Natural killer cell (primary cell): ENCODE results near the gene VN1R4. TPM values are rescaled to one million over a fixed set of nuclear protein-coding genes. Genes with fewer than 3 reads are reported as not detected.
"Not testable (repeated sequence)": the region's sequence is repeated elsewhere in the genome, so short reads cannot be mapped to it uniquely, and the experiment has no call there.

Experiments used
- ATAC-seq, 3 donors: fragments of 150-1000 bp in 2 of 3; fragments of 200-7000 bp in 1 of 3; cut with Tn5 transposase; 1 replicate in 1 of 3; 2 replicates in 2 of 3; pipeline ENCODE4 v1.10.0; 2021; ENCODE audit warnings: mild to moderate bottlenecking in 2 of 3, moderate library complexity in 2 of 3
- DNase-seq, 2 donors: peaks; one replicate each; pipeline versions ENCODE4 v3.0.0 to v3.0.0-alpha.2; 2013 to 2021; ENCODE audit warnings: mixed read lengths in 1 of 2
- H3K27ac ChIP-seq: one replicate; pipeline ENCODE4 v1.5.1; 2013; ENCODE audit warnings: mild to moderate bottlenecking, low read length
- H3K27me3 ChIP-seq: one replicate; pipeline ENCODE4 v1.6.1; 2013; ENCODE audit warnings: low read length; ENCODE audit not compliant: control insufficient read depth, insufficient read depth
- H3K36me3 ChIP-seq: one replicate; pipeline ENCODE4 v1.6.1; 2013; ENCODE audit warnings: low read length; ENCODE audit not compliant: control insufficient read depth, insufficient read depth
- H3K4me1 ChIP-seq: one replicate; pipeline ENCODE4 v1.6.1; 2013; ENCODE audit warnings: low read length; ENCODE audit not compliant: control insufficient read depth, insufficient read depth
- H3K4me3 ChIP-seq: one replicate; pipeline ENCODE4 v1.5.1; 2013; ENCODE audit warnings: low read length
- H3K9me3 ChIP-seq: one replicate; pipeline ENCODE4 v1.6.1; 2013; ENCODE audit warnings: low read length; ENCODE audit not compliant: control insufficient read depth, insufficient read depth
- H3K27ac Mint-ChIP-seq, 2 donors: one replicate each; pipeline ENCODE4 v1.8.0; 2022; ENCODE audit warnings: mild to moderate bottlenecking in 2 of 2, mixed read lengths in 2 of 2, moderate library complexity in 1 of 2
- H3K27me3 Mint-ChIP-seq, 2 donors: one replicate each; pipeline ENCODE4 v1.8.0; 2022; ENCODE audit warnings: low read depth in 2 of 2, mixed read lengths in 2 of 2
- H3K36me3 Mint-ChIP-seq: one replicate; pipeline ENCODE4 v1.8.0; 2022; ENCODE audit warnings: mixed read lengths
- H3K4me1 Mint-ChIP-seq, 2 donors: one replicate each; pipeline ENCODE4 v1.8.0; 2022; ENCODE audit warnings: mixed read lengths in 2 of 2
- H3K4me3 Mint-ChIP-seq: one replicate; pipeline ENCODE4 v1.8.0; 2022; ENCODE audit warnings: mild to moderate bottlenecking, moderate library complexity, mixed read lengths
- H3K9me3 Mint-ChIP-seq, 2 donors: one replicate each; pipeline ENCODE4 v1.8.0; 2022; ENCODE audit warnings: mixed read lengths in 2 of 2
- WGBS: methylation state at CpG from one replicate; pipeline ENCODE4 v1.1.7; 2013; ENCODE audit warnings: missing lambda C conversion rate; ENCODE audit not compliant: insufficient coverage; 5-methylcytosine and 5-hydroxymethylcytosine counted together
- intact Hi-C: fragments of 100-400 bp; cut with micrococcal nuclease; formaldehyde crosslinking; loops from one replicate; pipeline ENCODE4 v1.14.2; 2022
- total RNA-seq, 4 donors: library from RNA; stranded (reverse); fragments of 120-200 nt in 1 of 4; gene quantifications; one replicate each; pipeline versions ENCODE4 v1.2.3 to v1.2.4, GENCODE V29; 2013 to 2022
- TF ChIP-seq, protein P1 (sequence below): fragments of 200-600 bp; IDR thresholded peaks from one replicate; pipeline ENCODE4 v1.8.0; 2022; ENCODE audit warnings: antibody characterized with exemption

The VN1R4 gene
- total RNA-seq, 3 donors from 2014 or later (not counting 1 experiment from before 2014, with no cell fraction given) = not detected

GRCh38 chr19:53224606-53225005 lies 42.9 kb downstream of the VN1R4 start:
- ATAC-seq = no peak
- Mint-ChIP-seq H3K9me3 (peaks cover 14 to 26% of the 10 kb centered on the region in 2 donors), H3K27ac (no peak overlapping the region), H3K4me3 (no peak overlapping the region), H3K36me3 (peaks cover 39% of the 10 kb centered on the region), H3K27me3 (peaks cover 0 to 1% of the 10 kb centered on the region in 2 donors), H3K4me1 (no peaks in the 10 kb centered on the region)
- 94% methylated on average over 19 of the region's 20 CpGs for WGBS
- TF ChIP-seq, protein P1, sequence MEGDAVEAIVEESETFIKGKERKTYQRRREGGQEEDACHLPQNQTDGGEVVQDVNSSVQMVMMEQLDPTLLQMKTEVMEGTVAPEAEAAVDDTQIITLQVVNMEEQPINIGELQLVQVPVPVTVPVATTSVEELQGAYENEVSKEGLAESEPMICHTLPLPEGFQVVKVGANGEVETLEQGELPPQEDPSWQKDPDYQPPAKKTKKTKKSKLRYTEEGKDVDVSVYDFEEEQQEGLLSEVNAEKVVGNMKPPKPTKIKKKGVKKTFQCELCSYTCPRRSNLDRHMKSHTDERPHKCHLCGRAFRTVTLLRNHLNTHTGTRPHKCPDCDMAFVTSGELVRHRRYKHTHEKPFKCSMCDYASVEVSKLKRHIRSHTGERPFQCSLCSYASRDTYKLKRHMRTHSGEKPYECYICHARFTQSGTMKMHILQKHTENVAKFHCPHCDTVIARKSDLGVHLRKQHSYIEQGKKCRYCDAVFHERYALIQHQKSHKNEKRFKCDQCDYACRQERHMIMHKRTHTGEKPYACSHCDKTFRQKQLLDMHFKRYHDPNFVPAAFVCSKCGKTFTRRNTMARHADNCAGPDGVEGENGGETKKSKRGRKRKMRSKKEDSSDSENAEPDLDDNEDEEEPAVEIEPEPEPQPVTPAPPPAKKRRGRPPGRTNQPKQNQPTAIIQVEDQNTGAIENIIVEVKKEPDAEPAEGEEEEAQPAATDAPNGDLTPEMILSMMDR = no peak
- Histone ChIP-seq H3K36me3 (no peaks in the 10 kb centered on the region), H3K4me3 (no peak overlapping the region), H3K27ac (no peak overlapping the region), H3K4me1 (no peaks in the 10 kb centered on the region), H3K27me3 (no peaks in the 10 kb centered on the region), H3K9me3 (peaks cover 52% of the 10 kb centered on the region)
- intact Hi-C loops = no loop called here
- DNase-seq = no peak

DNA sequence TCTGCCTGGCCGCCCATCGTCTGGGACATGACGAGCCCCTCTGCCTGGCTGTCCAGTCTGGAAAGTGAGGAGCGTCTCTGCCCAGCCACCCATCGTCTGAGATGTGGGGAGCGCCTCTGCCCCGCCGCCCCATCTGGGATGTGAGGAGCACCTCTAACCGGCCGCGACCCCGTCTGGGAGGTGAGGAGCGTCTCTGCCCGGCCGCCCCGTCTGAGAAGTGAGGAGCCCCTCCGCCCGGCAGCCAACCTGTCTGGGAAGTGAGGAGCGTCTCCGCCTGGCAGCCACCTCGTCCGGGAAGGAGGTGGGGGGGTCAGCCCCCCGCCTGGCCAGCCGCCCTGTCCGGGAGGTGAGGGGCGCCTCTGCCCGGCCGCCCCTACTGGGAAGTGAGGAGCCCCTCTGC lies 44.8 kb downstream of the VN1R4 start:
- H3K4me3 ChIP-seq, H3K27ac Mint-ChIP-seq, H3K27ac ChIP-seq, DNase-seq, ATAC-seq, H3K36me3 ChIP-seq, H3K4me3 Mint-ChIP-seq, intact Hi-C loops, H3K4me1 Mint-ChIP-seq, H3K4me1 ChIP-seq, H3K27me3 Mint-ChIP-seq, H3K27me3 ChIP-seq: not testable (repeated sequence)
- peaks cover 14 to 30% of the 10 kb centered on the region in 2 donors for H3K9me3 Mint-ChIP-seq
- 95% methylated on average over 13 of the region's 28 CpGs for WGBS
- peaks cover 59% of the 10 kb centered on the region for H3K9me3 ChIP-seq
- peaks cover 27% of the 10 kb centered on the region for H3K36me3 Mint-ChIP-seq

Other genes starting within 250 kb of the VN1R4 start
- gene ERVV-2, start 223.0 kb downstream of the VN1R4 start, total RNA-seq = not detected
- gene ZNF160, start 164.3 kb downstream of the VN1R4 start, total RNA-seq = 10 to 100 TPM; 43.9 to 54.9 (median 54.7) TPM
- gene ZNF415, start 134.8 kb downstream of the VN1R4 start, total RNA-seq = 1 to 10 TPM; 1.3 to 3.1 (median 1.7) TPM
- 1 to 10 TPM; 5.8 to 10.0 (median 9.2) TPM for gene ZNF347, start 108.7 kb downstream of the VN1R4 start, total RNA-seq
- 1 to 10 TPM; 3.4 to 5.3 (median 4.9) TPM for gene ZNF665, start 74.4 kb downstream of the VN1R4 start, total RNA-seq
- 10 to 100 TPM; 16.4 to 19.8 (median 18.4) TPM for gene ZNF677, start 12.8 kb downstream of the VN1R4 start, total RNA-seq
- gene VN1R2, start 9.4 kb downstream of the VN1R4 start, total RNA-seq = not detected
- gene ZNF845, start 66.0 kb upstream of the VN1R4 start, total RNA-seq = 10 to 100 TPM in 1 of 3 donors, 1 to 10 TPM in 2; 8.7 to 13.2 (median 9.0) TPM
- 10 to 100 TPM; 20.7 to 27.0 (median 21.8) TPM for gene ZNF525, start 98.0 kb upstream of the VN1R4 start, total RNA-seq
- 10 to 100 TPM in 2 of 3 donors, 1 to 10 TPM in 1; 8.5 to 16.4 (median 11.8) TPM for gene ZNF765, start 127.4 kb upstream of the VN1R4 start, total RNA-seq
- gene ZNF761, start 164.3 kb upstream of the VN1R4 start, total RNA-seq = 1 to 10 TPM; 6.8 to 8.9 (median 8.5) TPM
- 1 to 10 TPM; 2.5 to 5.0 (median 3.1) TPM for gene ZNF813, start 200.0 kb upstream of the VN1R4 start, total RNA-seq